HepG2 (cell line): Measurements from ENCODE around the gene EZH1. TPM values are rescaled to one million over a fixed set of nuclear protein-coding genes. Genes with fewer than 3 reads are reported as not detected.

Experiments
- AHR ChIP-seq: IDR thresholded peaks from 2 replicates; pipeline ENCODE4 v1.6.1; 2018; ENCODE audit warnings: missing genetic modification reagents, missing compliant biosample characterization
- EEA1 ChIP-seq: sonication (generic); formaldehyde crosslinking; IDR thresholded peaks from 2 replicates; pipeline ENCODE4 v1.5.1; 2020; ENCODE audit warnings: mild to moderate bottlenecking, missing genetic modification reagents, borderline replicate concordance
- FOSL2 ChIP-seq: sonication (generic); formaldehyde crosslinking; IDR thresholded peaks from 2 replicates; pipeline ENCODE4 v1.4.0; 2020; ENCODE audit warnings: missing genetic modification reagents
- HOXA5 ChIP-seq: sonication (generic); formaldehyde crosslinking; IDR thresholded peaks from 2 replicates; pipeline ENCODE4 v1.4.0; 2020; ENCODE audit warnings: missing genetic modification reagents
- MED13 ChIP-seq: sonication (generic); formaldehyde crosslinking; IDR thresholded peaks from 2 replicates; pipeline ENCODE4 v1.5.0; 2020; ENCODE audit warnings: missing genetic modification reagents
- RORA ChIP-seq: sonication (generic); formaldehyde crosslinking; IDR thresholded peaks from 2 replicates; pipeline ENCODE4 v1.5.0; 2020; ENCODE audit warnings: mild to moderate bottlenecking, missing genetic modification reagents, moderate library complexity
- SAFB2 ChIP-seq: sonication (generic); formaldehyde crosslinking; IDR thresholded peaks from 2 replicates; pipeline ENCODE4 v1.5.1; 2020; ENCODE audit warnings: missing genetic modification reagents, low read depth, mild to moderate bottlenecking, borderline replicate concordance
- SMAD9 ChIP-seq: sonication (generic); formaldehyde crosslinking; IDR thresholded peaks from 2 replicates; pipeline ENCODE4 v1.5.1; 2020; ENCODE audit warnings: mild to moderate bottlenecking, missing genetic modification reagents
- SNAPC2 ChIP-seq: sonication (generic); formaldehyde crosslinking; IDR thresholded peaks from 2 replicates; pipeline ENCODE4 v1.8.1; 2022; ENCODE audit warnings: mild to moderate bottlenecking, missing genetic modification reagents
- SNRNP70 ChIP-seq: fragments of 200-400 bp; formaldehyde crosslinking; IDR thresholded peaks from 2 replicates; pipeline ENCODE4 v1.6.1; 2017; ENCODE audit warnings: mild to moderate bottlenecking, low read depth, low read length, moderate library complexity
- SP2 ChIP-seq: sonication (generic); formaldehyde crosslinking; IDR thresholded peaks from 2 replicates; pipeline ENCODE4 v1.5.1; 2020; ENCODE audit warnings: mild to moderate bottlenecking, missing genetic modification reagents
- TAF1 ChIP-seq: sonication (generic); formaldehyde crosslinking; IDR thresholded peaks from 2 replicates; pipeline ENCODE4 v1.4.0; 2020; ENCODE audit warnings: missing genetic modification reagents
- THYN1 ChIP-seq: sonication (generic); formaldehyde crosslinking; IDR thresholded peaks from 2 replicates; pipeline ENCODE4 v1.8.1; 2023; ENCODE audit warnings: low read depth, mild to moderate bottlenecking, moderate library complexity, missing genetic modification reagents, borderline replicate concordance
- ZBTB1 ChIP-seq: sonication (generic); formaldehyde crosslinking; IDR thresholded peaks from 2 replicates; pipeline ENCODE4 v1.4.0; 2020; ENCODE audit warnings: missing genetic modification reagents, borderline replicate concordance
- ZBTB2 ChIP-seq: sonication (generic); formaldehyde crosslinking; IDR thresholded peaks from 2 replicates; pipeline ENCODE4 v1.8.0; 2022; ENCODE audit warnings: low read depth, missing genetic modification reagents
- ZMYM4 ChIP-seq: sonication (generic); formaldehyde crosslinking; IDR thresholded peaks from 2 replicates; pipeline ENCODE4 v1.8.1; 2023; ENCODE audit warnings: mild to moderate bottlenecking, missing genetic modification reagents
- ZNF138 ChIP-seq: sonication (generic); formaldehyde crosslinking; IDR thresholded peaks from 2 replicates; pipeline ENCODE4 v1.5.0; 2020; ENCODE audit warnings: mild to moderate bottlenecking, low read depth, missing genetic modification reagents
- ZNF17 ChIP-seq: sonication (generic); formaldehyde crosslinking; IDR thresholded peaks from 2 replicates; pipeline ENCODE4 v1.5.0; 2020; ENCODE audit warnings: mild to moderate bottlenecking, missing genetic modification reagents
- ZNF20 ChIP-seq: sonication (generic); formaldehyde crosslinking; IDR thresholded peaks from 2 replicates; pipeline ENCODE4 v1.4.0; 2020; ENCODE audit warnings: mild to moderate bottlenecking, moderate library complexity, missing genetic modification reagents
- ZNF207 ChIP-seq: fragments of 450-650 bp; IDR thresholded peaks from 2 replicates; pipeline ENCODE4 v1.6.1; 2016; ENCODE audit warnings: antibody characterized with exemption, borderline replicate concordance
- ZNF441 ChIP-seq: sonication (generic); formaldehyde crosslinking; IDR thresholded peaks from 2 replicates; pipeline ENCODE4 v1.7.0; 2021; ENCODE audit warnings: missing genetic modification reagents, borderline replicate concordance
- ZNF550 ChIP-seq: sonication (generic); formaldehyde crosslinking; IDR thresholded peaks from 2 replicates; pipeline ENCODE4 v1.4.0; 2020; ENCODE audit warnings: mild to moderate bottlenecking, missing genetic modification reagents, borderline replicate concordance
- ZNF7 ChIP-seq: IDR thresholded peaks from 2 replicates; pipeline ENCODE4 v1.6.1; 2016; ENCODE audit warnings: missing biosample characterization, missing genetic modification reagents
- ZNF780A ChIP-seq: sonication (generic); formaldehyde crosslinking; IDR thresholded peaks from 2 replicates; pipeline ENCODE4 v1.8.0; 2022; ENCODE audit warnings: mild to moderate bottlenecking, missing genetic modification reagents, moderate library complexity
- ZSCAN21 ChIP-seq: sonication (generic); formaldehyde crosslinking; IDR thresholded peaks from 2 replicates; pipeline ENCODE4 v1.8.0; 2022; ENCODE audit warnings: mild to moderate bottlenecking, missing genetic modification reagents, moderate library complexity, borderline replicate concordance
- polyA plus RNA-seq, 8 experiments: library from polyadenylated mRNA; depleted of rRNA in 3 of 8; stranded (reverse) in 7 of 8; unstranded in 1 of 8; fragments of >200 nt; fragmentation: Illumina TruSeq in 4 of 8; extraction: Trizol in 4 of 8; gene quantifications; 2 replicates each; pipeline versions ENCODE4 v1.2.1 to v1.2.3, GENCODE V29; 2011 to 2016; ENCODE audit warnings: low read depth in 4 of 8, missing spikeins in 1 of 8, mixed read lengths in 1 of 8; ENCODE audit not compliant: insufficient read depth in 1 of 8
- total RNA-seq, 5 experiments: library from RNA; depleted of rRNA; stranded (reverse); fragments of >200 nt; fragmentation: Illumina TruSeq; extraction: Trizol; gene quantifications; 2 replicates each; pipeline ENCODE4 v1.2.3, GENCODE V29; 2016; ENCODE audit warnings: low read depth in 1 of 5
- TF ChIP-seq, protein P1 (sequence below): IDR thresholded peaks from 2 replicates; pipeline ENCODE4 v1.6.1; 2016; ENCODE audit warnings: low read depth, missing genetic modification reagents, missing compliant biosample characterization

EZH1 gene
- total and polyA plus RNA-seq, 2 of the 13 experiments (the other 11 are each of a cell fraction or from before 2014, with no cell fraction given) = 11.6 to 24.0 TPM

GRCh38 chr17:42676424-42677011 is 68.3 kb downstream of the EZH1 start, which contains the start of gene PLEKHH3 (continued):
- TF ChIP-seq ZNF17 (CRISPR knock-in tag) (no peak), SNRNP70 (no peak), EEA1 (CRISPR knock-in tag) (0 out of 2 replicates have a peak, but pooled peaks have one; percentile 47), ZBTB1 (CRISPR knock-in tag) (no peak), THYN1 (no peak), SP2 (CRISPR knock-in tag) (no peak), ZSCAN21 (peak; percentile 45; the same call in 1 of the 2 replicates), ZMYM4 (CRISPR knock-in tag) (peak; percentile 52; the same call in 1 of the 2 replicates), AHR (CRISPR knock-in tag) (no peak), ZBTB2 (CRISPR knock-in tag) (peak; percentile 63; the same call in 1 of the 2 replicates), ZNF441 (CRISPR knock-in tag) (no peak; the same call in 1 of the 2 replicates), ZNF550 (CRISPR knock-in tag) (no peak), ZNF780A (no peak), SNAPC2 (CRISPR knock-in tag) (no peak), ZNF20 (CRISPR knock-in tag) (no peak), ZNF138 (CRISPR knock-in tag) (0 out of 2 replicates have a peak, but pooled peaks have one; percentile 27), MED13 (CRISPR knock-in tag) (0 out of 2 replicates have a peak, but pooled peaks have one; percentile 42), HOXA5 (CRISPR knock-in tag) (peak; percentile 10; the same call in 1 of the 2 replicates), ZNF7 (CRISPR knock-in tag) (no peak), FOSL2 (no peak), SMAD9 (0 out of 2 replicates have a peak, but pooled peaks have one; percentile 50), SAFB2 (CRISPR knock-in tag) (0 out of 2 replicates have a peak, but pooled peaks have one; percentile 90), TAF1 (CRISPR knock-in tag) (peak; percentile 47), ZNF207 (no peak), RORA (CRISPR knock-in tag) (no peak)
- TF ChIP-seq, protein P1, sequence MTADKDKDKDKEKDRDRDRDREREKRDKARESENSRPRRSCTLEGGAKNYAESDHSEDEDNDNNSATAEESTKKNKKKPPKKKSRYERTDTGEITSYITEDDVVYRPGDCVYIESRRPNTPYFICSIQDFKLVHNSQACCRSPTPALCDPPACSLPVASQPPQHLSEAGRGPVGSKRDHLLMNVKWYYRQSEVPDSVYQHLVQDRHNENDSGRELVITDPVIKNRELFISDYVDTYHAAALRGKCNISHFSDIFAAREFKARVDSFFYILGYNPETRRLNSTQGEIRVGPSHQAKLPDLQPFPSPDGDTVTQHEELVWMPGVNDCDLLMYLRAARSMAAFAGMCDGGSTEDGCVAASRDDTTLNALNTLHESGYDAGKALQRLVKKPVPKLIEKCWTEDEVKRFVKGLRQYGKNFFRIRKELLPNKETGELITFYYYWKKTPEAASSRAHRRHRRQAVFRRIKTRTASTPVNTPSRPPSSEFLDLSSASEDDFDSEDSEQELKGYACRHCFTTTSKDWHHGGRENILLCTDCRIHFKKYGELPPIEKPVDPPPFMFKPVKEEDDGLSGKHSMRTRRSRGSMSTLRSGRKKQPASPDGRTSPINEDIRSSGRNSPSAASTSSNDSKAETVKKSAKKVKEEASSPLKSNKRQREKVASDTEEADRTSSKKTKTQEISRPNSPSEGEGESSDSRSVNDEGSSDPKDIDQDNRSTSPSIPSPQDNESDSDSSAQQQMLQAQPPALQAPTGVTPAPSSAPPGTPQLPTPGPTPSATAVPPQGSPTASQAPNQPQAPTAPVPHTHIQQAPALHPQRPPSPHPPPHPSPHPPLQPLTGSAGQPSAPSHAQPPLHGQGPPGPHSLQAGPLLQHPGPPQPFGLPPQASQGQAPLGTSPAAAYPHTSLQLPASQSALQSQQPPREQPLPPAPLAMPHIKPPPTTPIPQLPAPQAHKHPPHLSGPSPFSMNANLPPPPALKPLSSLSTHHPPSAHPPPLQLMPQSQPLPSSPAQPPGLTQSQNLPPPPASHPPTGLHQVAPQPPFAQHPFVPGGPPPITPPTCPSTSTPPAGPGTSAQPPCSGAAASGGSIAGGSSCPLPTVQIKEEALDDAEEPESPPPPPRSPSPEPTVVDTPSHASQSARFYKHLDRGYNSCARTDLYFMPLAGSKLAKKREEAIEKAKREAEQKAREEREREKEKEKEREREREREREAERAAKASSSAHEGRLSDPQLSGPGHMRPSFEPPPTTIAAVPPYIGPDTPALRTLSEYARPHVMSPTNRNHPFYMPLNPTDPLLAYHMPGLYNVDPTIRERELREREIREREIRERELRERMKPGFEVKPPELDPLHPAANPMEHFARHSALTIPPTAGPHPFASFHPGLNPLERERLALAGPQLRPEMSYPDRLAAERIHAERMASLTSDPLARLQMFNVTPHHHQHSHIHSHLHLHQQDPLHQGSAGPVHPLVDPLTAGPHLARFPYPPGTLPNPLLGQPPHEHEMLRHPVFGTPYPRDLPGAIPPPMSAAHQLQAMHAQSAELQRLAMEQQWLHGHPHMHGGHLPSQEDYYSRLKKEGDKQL = no peak
